Measurements from ENCODE around the gene RHOT2. TPM values are rescaled to one million over a fixed set of nuclear protein-coding genes. Genes with fewer than 3 reads are reported as not detected.
A peak's percentile ranks its signal among the peaks of the same experiment; 100 is the strongest.

The RHOT2 gene
- polyA plus RNA-seq (2012; ENCODE audit: low read depth, missing spikeins): 73.5 TPM

DNA sequence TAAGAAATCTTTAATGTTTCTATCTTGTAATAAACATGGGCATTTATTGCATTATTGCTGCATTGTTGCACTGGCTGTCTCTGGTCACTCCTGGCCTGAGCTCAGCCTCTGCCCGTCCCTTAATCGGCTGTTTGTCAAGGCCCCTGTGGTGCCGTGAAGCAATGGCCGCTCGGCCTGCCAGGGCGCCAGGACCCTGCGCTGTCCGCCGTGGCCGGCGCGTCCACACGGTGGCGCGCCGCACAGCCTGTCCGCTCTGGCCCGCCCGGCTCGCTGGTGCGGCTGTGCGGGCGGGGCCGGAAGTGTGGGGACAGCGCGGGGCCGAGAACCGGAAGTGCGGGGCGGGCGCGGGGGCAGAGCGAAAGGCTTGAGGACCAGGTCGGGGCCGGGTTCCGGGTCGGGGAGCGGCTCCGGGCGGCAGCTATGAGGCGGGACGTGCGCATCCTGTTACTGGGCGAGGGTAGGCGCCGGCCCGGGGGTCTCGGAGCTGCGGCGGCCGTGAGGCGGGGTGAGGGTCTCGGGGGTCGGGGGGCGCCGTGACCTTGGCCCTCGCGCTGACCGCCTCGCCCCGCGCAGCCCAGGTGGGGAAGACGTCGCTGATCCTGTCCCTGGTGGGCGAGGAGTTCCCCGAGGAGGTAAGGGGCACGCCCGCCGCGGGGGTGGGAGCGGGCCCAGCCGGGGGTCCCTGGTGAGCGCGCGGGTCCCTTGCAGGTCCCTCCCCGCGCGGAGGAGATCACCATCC, at the start of gene RHOT2:
Gene RHOT2, plus strand, starts transcription at position 353 of the 739 bp plus-strand sequence. Its CDS starts 68 bp downstream, at position 421.
- FAIRE-seq (peak; percentile 99), DNase-seq (ENCODE audit: insufficient read length, low spot score) (peak; percentile 99)
- TF ChIP-seq POLR2AphosphoS5 (IDR thresholded peaks at IDR 0.05; ENCODE audit: low read depth, low read length) (peak; percentile 67; the same call in 1 of the 2 replicates), POU2F2 (IDR thresholded peaks at IDR 0.05; ENCODE audit: low read depth, low read length) (peak; percentile 8; the same call in 1 of the 2 replicates), TAF1 (IDR thresholded peaks at IDR 0.05; ENCODE audit: low read depth, low read length) (peak; percentile 60), PAX5 (IDR thresholded peaks at IDR 0.05; ENCODE audit: insufficient read depth, low read length, severe bottlenecking) (peak; percentile 45), POLR2A (IDR thresholded peaks at IDR 0.05; ENCODE audit: low read depth, low read length) (peak; percentile 75), SPI1 (IDR thresholded peaks at IDR 0.05; ENCODE audit: low read depth, low read length) (no peak)

DNA sequence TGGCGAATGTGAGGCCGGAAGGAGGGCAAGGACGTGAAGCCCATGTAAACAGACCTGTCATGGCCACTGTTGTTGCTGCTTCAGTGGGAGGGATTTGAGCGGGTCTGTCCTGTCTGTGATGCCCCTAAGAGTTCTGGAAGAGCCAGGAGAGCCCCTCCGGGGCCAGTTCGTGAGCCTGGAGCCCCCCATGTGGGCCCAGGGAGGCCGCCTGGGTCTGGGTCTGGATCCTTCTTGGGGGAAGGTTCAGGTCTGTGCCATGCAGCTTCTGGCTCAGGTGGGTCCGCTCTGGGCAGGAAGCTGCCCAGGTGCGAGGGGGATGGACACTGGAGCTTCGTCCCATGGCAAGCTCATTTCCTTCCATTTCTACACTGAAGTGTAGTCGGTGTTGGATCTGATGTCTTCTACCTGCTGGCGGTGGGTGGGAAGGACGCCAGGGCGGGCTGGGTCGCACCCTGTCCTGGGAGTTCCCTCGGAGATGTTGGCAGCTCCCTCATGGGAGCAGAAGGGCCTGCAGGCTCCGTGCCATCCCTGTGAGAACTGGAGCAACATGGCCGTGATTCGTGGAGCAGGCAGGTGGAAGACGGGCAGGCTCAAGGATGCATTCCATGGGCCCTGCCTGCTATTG, 48.3 kb upstream of the RHOT2 start:
- DNase-seq (ENCODE audit: insufficient read length, low spot score) (no peak), FAIRE-seq (no peak)
- TF ChIP-seq TAF1 (IDR thresholded peaks at IDR 0.05; ENCODE audit: low read depth, low read length): no peak
- TF ChIP-seq POLR2A (IDR thresholded peaks at IDR 0.05; ENCODE audit: low read depth, low read length): no peak
- no peak for TF ChIP-seq POU2F2 (IDR thresholded peaks at IDR 0.05; ENCODE audit: low read depth, low read length)
- no peak for TF ChIP-seq PAX5 (IDR thresholded peaks at IDR 0.05; ENCODE audit: insufficient read depth, low read length, severe bottlenecking)
- TF ChIP-seq SPI1 (IDR thresholded peaks at IDR 0.05; ENCODE audit: low read depth, low read length): no peak
- TF ChIP-seq POLR2AphosphoS5 (IDR thresholded peaks at IDR 0.05; ENCODE audit: low read depth, low read length): no peak

GRCh38 chr16:620700-621525, 47.0 kb upstream of the RHOT2 start:
- FAIRE-seq (no peak), DNase-seq (ENCODE audit: insufficient read length, low spot score) (no peak)
- no peak for TF ChIP-seq POLR2A (IDR thresholded peaks at IDR 0.05; ENCODE audit: low read depth, low read length)

DNA sequence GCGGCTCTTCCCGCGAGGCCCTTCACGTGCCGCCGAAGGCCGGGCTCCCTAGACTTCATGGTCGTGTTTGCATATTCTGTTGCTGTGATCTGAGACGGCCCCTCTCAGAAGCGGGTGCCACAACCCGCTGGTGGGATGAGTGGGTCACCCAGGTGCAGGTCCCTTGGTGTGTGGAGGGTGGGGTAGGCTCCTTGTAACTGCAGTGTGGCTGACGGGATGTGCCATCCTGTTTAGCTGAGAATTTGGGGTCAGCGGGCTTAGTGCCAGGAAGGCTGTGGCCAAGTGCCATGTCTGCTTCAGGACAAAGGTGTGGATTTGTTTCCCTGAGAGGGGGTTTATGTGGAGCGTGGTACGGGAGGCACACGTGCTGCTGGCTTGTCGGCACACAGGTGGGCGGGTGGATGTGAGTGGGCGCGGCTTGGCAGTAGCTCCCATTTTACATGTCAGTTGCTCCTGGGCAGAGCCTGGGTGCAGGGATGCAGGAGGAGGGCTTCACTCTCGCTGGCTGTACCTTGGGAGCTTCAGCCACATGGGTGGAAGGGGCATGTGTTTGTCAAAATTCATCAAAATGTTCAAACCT, 46.3 kb upstream of the RHOT2 start:
- no peak for TF ChIP-seq PAX5 (IDR thresholded peaks at IDR 0.05; ENCODE audit: insufficient read depth, low read length, severe bottlenecking)
- TF ChIP-seq POLR2A (IDR thresholded peaks at IDR 0.05; ENCODE audit: low read depth, low read length): no peak
- TF ChIP-seq POLR2AphosphoS5 (IDR thresholded peaks at IDR 0.05; ENCODE audit: low read depth, low read length): no peak
- no peak for TF ChIP-seq POU2F2 (IDR thresholded peaks at IDR 0.05; ENCODE audit: low read depth, low read length)
- no peak for TF ChIP-seq SPI1 (IDR thresholded peaks at IDR 0.05; ENCODE audit: low read depth, low read length)
- FAIRE-seq: no peak
- DNase-seq (ENCODE audit: insufficient read length, low spot score): no peak

DNA sequence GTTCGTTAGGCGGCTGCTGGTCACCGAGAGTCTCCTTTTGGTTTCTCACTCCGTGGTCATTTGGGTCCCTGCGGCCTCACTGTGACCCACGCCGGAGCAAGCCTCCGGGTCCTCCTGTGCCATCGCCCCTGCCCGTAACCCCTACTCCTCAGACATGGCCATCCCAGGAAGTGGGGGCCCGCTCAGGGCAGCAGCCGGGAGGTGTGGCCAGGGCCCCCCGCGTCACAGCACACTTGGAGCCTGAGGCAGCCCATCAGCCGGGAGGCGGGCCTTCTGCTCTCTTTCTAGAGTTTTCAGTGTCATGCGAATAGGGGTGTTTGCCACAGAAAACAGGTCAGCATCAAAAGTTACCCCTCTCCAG, 45.0 kb upstream of the RHOT2 start:
- DNase-seq (ENCODE audit: insufficient read length, low spot score) (no peak), FAIRE-seq (no peak)

GRCh38 chr16:624526-625070, 43.3 kb upstream of the RHOT2 start:
- FAIRE-seq (no peak), DNase-seq (ENCODE audit: insufficient read length, low spot score) (no peak)
- TF ChIP-seq TAF1 (IDR thresholded peaks at IDR 0.05; ENCODE audit: low read depth, low read length) (no peak), POLR2AphosphoS5 (IDR thresholded peaks at IDR 0.05; ENCODE audit: low read depth, low read length) (no peak), SPI1 (IDR thresholded peaks at IDR 0.05; ENCODE audit: low read depth, low read length) (no peak), PAX5 (IDR thresholded peaks at IDR 0.05; ENCODE audit: insufficient read depth, low read length, severe bottlenecking) (no peak), POLR2A (IDR thresholded peaks at IDR 0.05; ENCODE audit: low read depth, low read length) (no peak), POU2F2 (IDR thresholded peaks at IDR 0.05; ENCODE audit: low read depth, low read length) (no peak)

More for the DNA sequence above, 45.0 kb upstream of the RHOT2 start:
- TF ChIP-seq PAX5 (IDR thresholded peaks at IDR 0.05; ENCODE audit: insufficient read depth, low read length, severe bottlenecking): no peak
- TF ChIP-seq TAF1 (IDR thresholded peaks at IDR 0.05; ENCODE audit: low read depth, low read length): no peak
- no peak for TF ChIP-seq POU2F2 (IDR thresholded peaks at IDR 0.05; ENCODE audit: low read depth, low read length)
- TF ChIP-seq POLR2A (IDR thresholded peaks at IDR 0.05; ENCODE audit: low read depth, low read length): no peak
- no peak for TF ChIP-seq POLR2AphosphoS5 (IDR thresholded peaks at IDR 0.05; ENCODE audit: low read depth, low read length)
- TF ChIP-seq SPI1 (IDR thresholded peaks at IDR 0.05; ENCODE audit: low read depth, low read length): no peak

DNA sequence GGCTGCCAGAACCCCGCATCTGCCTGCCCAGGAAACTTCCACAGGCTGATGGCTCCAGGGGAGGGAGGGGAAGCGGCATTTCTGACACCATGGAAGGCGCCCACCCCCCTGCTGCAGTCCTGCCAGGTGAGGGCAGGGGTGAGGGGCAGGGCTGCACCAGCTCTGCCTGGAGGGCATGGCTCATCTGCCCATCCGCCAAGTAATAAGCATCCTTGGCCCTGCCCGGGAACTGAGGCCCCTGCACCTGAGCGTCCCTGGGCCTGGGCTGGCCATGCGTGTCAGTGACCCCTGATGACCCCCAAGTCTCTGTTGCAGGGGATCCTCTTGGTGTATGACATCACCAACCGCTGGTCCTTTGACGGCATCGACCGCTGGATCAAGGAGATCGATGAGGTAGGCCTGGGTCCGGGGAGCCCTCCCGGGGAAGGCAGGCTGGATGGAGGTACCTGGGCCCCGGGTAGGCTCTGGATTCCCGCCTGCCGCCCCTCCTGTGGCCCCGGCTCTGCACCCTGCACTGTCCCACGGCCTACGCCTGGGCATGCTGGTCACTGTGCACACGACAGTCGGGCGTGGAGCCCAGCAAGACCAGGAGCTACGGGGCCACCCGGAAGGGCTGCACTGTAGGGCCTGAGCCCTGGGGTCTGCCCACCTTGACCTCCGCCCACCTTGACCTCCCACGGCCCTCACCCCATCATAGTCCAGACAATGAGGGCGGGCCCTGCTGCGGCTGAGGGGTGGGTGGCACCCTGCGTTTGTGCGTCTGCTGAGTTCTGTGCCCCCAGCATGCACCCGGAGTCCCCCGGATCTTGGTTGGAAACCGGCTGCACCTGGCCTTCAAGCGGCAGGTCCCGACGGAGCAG, 42.6 kb upstream of the RHOT2 start:
- TF ChIP-seq POLR2A (IDR thresholded peaks at IDR 0.05; ENCODE audit: low read depth, low read length) (no peak), TAF1 (IDR thresholded peaks at IDR 0.05; ENCODE audit: low read depth, low read length) (no peak)
- DNase-seq (ENCODE audit: insufficient read length, low spot score) (no peak), FAIRE-seq (no peak)

GRCh38 chr16:625977-626765, 41.8 kb upstream of the RHOT2 start:
- no peak for DNase-seq (ENCODE audit: insufficient read length, low spot score)
- no peak for TF ChIP-seq SPI1 (IDR thresholded peaks at IDR 0.05; ENCODE audit: low read depth, low read length)
- no peak for TF ChIP-seq PAX5 (IDR thresholded peaks at IDR 0.05; ENCODE audit: insufficient read depth, low read length, severe bottlenecking)
- no peak for TF ChIP-seq POU2F2 (IDR thresholded peaks at IDR 0.05; ENCODE audit: low read depth, low read length)
- TF ChIP-seq POLR2AphosphoS5 (IDR thresholded peaks at IDR 0.05; ENCODE audit: low read depth, low read length): no peak
- no peak for TF ChIP-seq TAF1 (IDR thresholded peaks at IDR 0.05; ENCODE audit: low read depth, low read length)
- no peak for TF ChIP-seq POLR2A (IDR thresholded peaks at IDR 0.05; ENCODE audit: low read depth, low read length)
- FAIRE-seq: no peak

Data from GM12891 (cell line).